Psoas muscle (tissue), 8 donors: Measurements from ENCODE around the gene TSPAN5. TPM values are rescaled to one million over a fixed set of nuclear protein-coding genes. Genes with fewer than 3 reads are reported as not detected.

Source experiments
- ATAC-seq, 4 donors: fragments of 200-7000 bp; cut with Tn5 transposase; one replicate each; pipeline ENCODE4 v1.9.1; 2020; ENCODE audit warnings: moderate library complexity in 3 of 4, mild to moderate bottlenecking in 2 of 4
- DNase-seq, 2 donors: peaks; one replicate each; pipeline ENCODE4 v3.0.0-alpha.2; 2020
- H3K27ac ChIP-seq: fragments of 200-600 bp; one replicate; pipeline ENCODE4 v1.8.0; 2022
- H3K27me3 ChIP-seq, 3 donors: fragments of 200-600 bp in 1 of 3; one replicate each; pipeline versions ENCODE4 v1.6.1 to v1.8.0; 2013 to 2022; ENCODE audit warnings: low read length in 2 of 3, mild to moderate bottlenecking in 2 of 3, moderate library complexity in 1 of 3; ENCODE audit not compliant: insufficient read depth in 3 of 3
- H3K36me3 ChIP-seq, 2 donors: fragments of 200-600 bp in 1 of 2; one replicate each; pipeline versions ENCODE4 v1.6.1 to v1.8.0; 2013 to 2022; ENCODE audit warnings: low read depth in 1 of 2, mild to moderate bottlenecking in 1 of 2, moderate library complexity in 1 of 2; ENCODE audit not compliant: insufficient read depth in 1 of 2
- H3K4me1 ChIP-seq: fragments of 200-600 bp; one replicate; pipeline ENCODE4 v1.8.0; 2022
- H3K4me3 ChIP-seq: fragments of 200-600 bp; one replicate; pipeline ENCODE4 v1.8.0; 2022; ENCODE audit warnings: mild to moderate bottlenecking
- H3K9me3 ChIP-seq: fragments of 200-600 bp; one replicate; pipeline ENCODE4 v1.8.0; 2022
- WGBS, 3 donors: extraction: QIAGEN DNeasy Blood & Tissue Kit; methylation state at CpG; one replicate each; pipeline versions ENCODE4 v1.1.6 to v1.1.7; 2013; 5-methylcytosine and 5-hydroxymethylcytosine counted together
- intact Hi-C, 2 donors: fragments of 100-400 bp; cut with DNase I; formaldehyde crosslinking; loops; one replicate each; pipeline versions ENCODE4 v1.11.0 to v1.14.2; 2022
- polyA plus RNA-seq, 3 donors: library from polyadenylated mRNA; stranded (reverse); fragments of 200-250 nt; gene quantifications; one replicate each; pipeline ENCODE4 v1.2.3, GENCODE V29; 2013
- total RNA-seq, 4 donors: library from RNA; stranded (reverse); fragmentation: NEBNext Ultra II Directional in 2 of 4; extraction: Animal tissue kit (Norgen Biotek cat#: 25700) in 2 of 4; gene quantifications; one replicate each; pipeline versions ENCODE4 v1.2.1 to v1.2.4, GENCODE V29; 2021 to 2023
- TF ChIP-seq, protein P1 (sequence below): fragments of 200-600 bp; IDR thresholded peaks from one replicate; pipeline ENCODE4 v1.8.0; 2022; ENCODE audit warnings: antibody characterized with exemption
- donor health status: healthy with polysubstance abuse.
- donor health status: DM: no; HTN: no; CAD: no; lungs with moderate emphysema.
- donor health status: Bipolar disorder and iron deficiency.
- donor health status: healthy.
- donor health status: DM: yes; HTN: yes; CAD: no.
- donor health status: DM: no; HTN: no; CAD: no.
- donor health status: DM: no; HTN: no; CAD: no.
- donor health status: DM: yes; HTN: yes; CAD: no.

TSPAN5 gene
- total and polyA plus RNA-seq, 7 donors = 0.63 to 7.3 (median 3.8) TPM

DNA sequence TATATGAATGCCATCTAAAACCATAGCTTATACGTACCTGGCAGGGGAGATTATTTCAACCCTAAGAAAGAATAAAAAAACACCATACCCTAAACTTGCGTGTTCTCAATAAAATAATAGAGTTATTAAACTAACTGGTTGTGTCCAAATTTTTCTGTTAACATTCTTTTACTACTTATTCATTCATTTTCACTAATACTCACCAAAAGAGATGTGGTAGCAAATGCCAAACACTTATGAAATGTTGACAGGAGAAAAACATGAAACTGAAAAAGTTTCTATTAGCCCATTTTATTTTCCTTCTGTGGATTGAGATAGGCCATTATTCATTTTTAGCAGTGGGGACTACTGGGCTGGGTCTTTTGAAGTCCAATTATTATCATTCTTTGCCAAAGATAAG lies 102.0 kb downstream of the TSPAN5 start:
- TF ChIP-seq, protein P1, sequence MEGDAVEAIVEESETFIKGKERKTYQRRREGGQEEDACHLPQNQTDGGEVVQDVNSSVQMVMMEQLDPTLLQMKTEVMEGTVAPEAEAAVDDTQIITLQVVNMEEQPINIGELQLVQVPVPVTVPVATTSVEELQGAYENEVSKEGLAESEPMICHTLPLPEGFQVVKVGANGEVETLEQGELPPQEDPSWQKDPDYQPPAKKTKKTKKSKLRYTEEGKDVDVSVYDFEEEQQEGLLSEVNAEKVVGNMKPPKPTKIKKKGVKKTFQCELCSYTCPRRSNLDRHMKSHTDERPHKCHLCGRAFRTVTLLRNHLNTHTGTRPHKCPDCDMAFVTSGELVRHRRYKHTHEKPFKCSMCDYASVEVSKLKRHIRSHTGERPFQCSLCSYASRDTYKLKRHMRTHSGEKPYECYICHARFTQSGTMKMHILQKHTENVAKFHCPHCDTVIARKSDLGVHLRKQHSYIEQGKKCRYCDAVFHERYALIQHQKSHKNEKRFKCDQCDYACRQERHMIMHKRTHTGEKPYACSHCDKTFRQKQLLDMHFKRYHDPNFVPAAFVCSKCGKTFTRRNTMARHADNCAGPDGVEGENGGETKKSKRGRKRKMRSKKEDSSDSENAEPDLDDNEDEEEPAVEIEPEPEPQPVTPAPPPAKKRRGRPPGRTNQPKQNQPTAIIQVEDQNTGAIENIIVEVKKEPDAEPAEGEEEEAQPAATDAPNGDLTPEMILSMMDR = no peak
- intact Hi-C loops = no loop called here
- ATAC-seq (no peak), DNase-seq (no peak)
- no peak overlapping the region for H3K27ac ChIP-seq
- no peaks in the 10 kb centered on the region for H3K9me3 ChIP-seq
- no peaks in the 10 kb centered on the region for H3K27me3 ChIP-seq
- H3K36me3 ChIP-seq = no peaks in the 10 kb centered on the region
- H3K4me1 ChIP-seq = no peaks in the 10 kb centered on the region
- H3K4me3 ChIP-seq = no peak overlapping the region
- 78 to 89% (median 84%) methylated on average over 2 of the region's 2 CpGs for whole genome bisulfite sequencing, 3 donors

DNA sequence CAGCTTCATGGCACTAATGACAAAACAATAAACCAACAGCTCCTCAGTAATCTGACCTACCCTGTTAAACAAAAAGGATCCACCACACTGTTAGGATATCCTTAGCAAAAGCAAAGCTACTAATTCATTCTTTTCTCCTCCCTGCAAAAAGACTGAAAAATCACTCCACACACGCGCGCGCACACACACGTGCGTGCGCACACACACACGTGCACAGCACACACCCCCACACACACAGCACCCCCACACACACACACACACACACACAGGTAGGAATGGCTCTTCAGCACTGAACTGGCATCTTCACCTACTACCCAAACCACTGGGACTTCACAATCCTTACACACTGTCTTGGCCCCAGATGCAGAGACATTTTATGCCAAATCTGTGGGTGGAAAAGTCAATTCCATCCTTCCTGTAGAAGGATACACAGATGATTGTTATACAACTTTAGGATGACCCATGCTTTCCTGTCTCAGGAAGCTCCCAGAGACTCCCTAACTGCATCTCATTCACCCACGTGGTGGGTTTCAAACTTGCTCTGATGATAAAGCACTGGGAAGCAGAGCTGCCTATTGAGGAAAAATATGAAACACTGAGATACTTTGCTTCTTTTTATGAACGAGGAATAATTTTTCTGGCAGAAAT lies 102.5 kb downstream of the TSPAN5 start:
- DNase-seq = no peak
- Histone ChIP-seq H3K4me1 (no peaks in the 10 kb centered on the region), H3K27ac (no peak overlapping the region), H3K27me3 (no peaks in the 10 kb centered on the region), H3K4me3 (no peak overlapping the region), H3K36me3 (no peaks in the 10 kb centered on the region), H3K9me3 (no peaks in the 10 kb centered on the region)
- whole genome bisulfite sequencing, 3 donors = 70 to 79% (median 74%) methylated on average over 10 of the region's 10 CpGs
- ATAC-seq = no peak
- TF ChIP-seq, protein P1 = no peak
- intact Hi-C loops = no loop called here

DNA sequence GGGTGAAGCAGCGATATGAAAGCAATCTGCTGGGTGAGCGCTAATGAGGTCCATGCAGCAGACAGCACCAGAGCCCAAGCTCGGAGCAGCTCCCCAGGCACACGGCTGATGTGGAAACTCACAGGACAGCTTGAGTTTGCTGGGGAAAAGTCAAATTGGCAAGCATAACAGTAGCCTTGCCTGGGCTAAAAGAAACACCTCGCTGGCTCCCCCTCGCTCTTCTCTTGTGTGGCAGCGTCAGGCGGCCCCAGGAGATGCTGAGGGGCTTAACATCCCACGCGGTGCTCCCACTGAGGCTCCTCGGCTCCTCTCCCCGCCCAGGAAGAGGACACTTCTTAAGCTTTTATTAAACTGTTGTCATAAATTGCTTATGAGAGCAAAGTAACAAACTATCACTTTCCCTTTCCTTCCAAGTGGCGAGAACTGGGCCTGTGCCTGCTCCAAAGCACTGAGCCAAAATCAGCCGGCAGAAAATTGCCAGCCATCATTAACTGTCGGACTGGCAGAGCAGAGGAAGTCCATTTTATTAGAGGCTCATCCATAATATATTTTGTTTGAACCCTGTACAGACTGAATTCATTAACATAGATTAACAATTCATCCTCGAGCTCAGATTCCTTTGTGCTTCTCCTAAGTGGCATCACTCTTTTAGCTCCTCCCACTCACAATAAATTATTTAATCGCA lies 111.4 kb downstream of the TSPAN5 start:
- peak overlapping the region; percentile 59 for H3K4me3 ChIP-seq
- H3K27me3 ChIP-seq = no peaks in the 10 kb centered on the region
- H3K27ac ChIP-seq = no peak overlapping the region
- WGBS, 3 donors = 13 to 23% (median 13%) methylated on average over 17 of the region's 17 CpGs
- intact Hi-C loops = no loop called here
- H3K36me3 ChIP-seq = no peaks in the 10 kb centered on the region
- TF ChIP-seq, protein P1 = no peak
- DNase-seq (no peak), ATAC-seq (peak in 2 of 4 donors; percentile 27 to 45)
- H3K4me1 ChIP-seq = peaks cover 4% of the 10 kb centered on the region
- H3K9me3 ChIP-seq = no peaks in the 10 kb centered on the region

DNA sequence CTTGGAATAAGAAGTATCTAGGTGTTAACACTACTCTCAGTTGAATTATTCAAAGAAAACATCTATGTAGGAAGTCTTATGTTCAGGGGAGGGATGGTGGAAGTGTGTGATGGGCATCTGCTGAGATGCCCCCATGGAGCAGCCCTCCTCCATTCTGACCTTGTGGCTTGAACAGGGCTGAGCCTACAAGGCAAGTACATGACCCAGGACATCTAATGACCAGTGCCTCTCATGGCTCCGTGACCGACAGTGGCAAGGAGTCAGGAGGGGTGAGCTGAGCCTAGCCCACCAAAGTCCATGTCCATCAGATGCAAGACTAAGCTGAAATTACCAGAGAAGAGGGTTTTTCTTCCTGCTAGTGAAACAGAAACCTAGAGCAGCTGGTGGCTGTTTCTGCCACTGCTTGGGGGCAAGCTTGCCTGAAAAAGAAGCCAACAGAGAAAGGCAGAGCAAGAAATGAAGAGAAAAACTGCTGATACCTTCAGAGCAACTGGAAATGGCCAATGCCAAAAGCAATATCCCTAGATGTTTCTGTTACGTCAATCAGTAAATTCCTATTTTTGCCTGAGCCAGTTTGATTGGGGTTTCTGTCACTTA lies 113.5 kb downstream of the TSPAN5 start:
- ATAC-seq (no peak), DNase-seq (no peak)
- H3K4me1 ChIP-seq = peaks cover 4% of the 10 kb centered on the region
- H3K4me3 ChIP-seq = no peak overlapping the region
- H3K27ac ChIP-seq = no peak overlapping the region
- H3K27me3 ChIP-seq = no peaks in the 10 kb centered on the region
- no peaks in the 10 kb centered on the region for H3K36me3 ChIP-seq
- intact Hi-C loops = no loop called here
- WGBS, 3 donors = 58 to 59% (median 59%) methylated on average over 3 of the region's 3 CpGs
- H3K9me3 ChIP-seq = no peaks in the 10 kb centered on the region
- TF ChIP-seq, protein P1 = no peak
